GM12878 (cell line): Measurements from ENCODE around the gene HMCN2.

ENCODE experiments used
- CTCF ChIP-seq, 3 experiments: IDR thresholded peaks in 2 of 3; conservative IDR thresholded peaks in 1 of 3; 2 replicates each; pipeline ENCODE4 v1.5.1; 2011; ENCODE audit warnings: low read depth in 3 of 3, low read length in 3 of 3, mild to moderate bottlenecking in 3 of 3, control low read depth in 2 of 3, moderate library complexity in 2 of 3, inconsistent platforms in 1 of 3, mixed read lengths in 1 of 3; ENCODE audit not compliant: control insufficient read depth in 2 of 3, insufficient read depth in 1 of 3; ENCODE audit errors: extremely low read depth in 1 of 3
- DPF2 ChIP-seq: fragments of 450-650 bp; IDR thresholded peaks from 2 replicates; pipeline ENCODE4 v1.6.1; 2017; ENCODE audit warnings: mild to moderate bottlenecking
- EP300 ChIP-seq, 2 experiments: fragments of 150-350 bp in 1 of 2; IDR thresholded peaks; 2 replicates each; pipeline ENCODE4 v1.6.1; 2011 to 2012; ENCODE audit warnings: low read depth in 2 of 2, low read length in 2 of 2, borderline replicate concordance in 1 of 2, improper control_type of control experiment in 1 of 2, inconsistent platforms in 1 of 2; ENCODE audit not compliant: control insufficient read depth in 1 of 2
- EZH2 ChIP-seq: IDR thresholded peaks from 2 replicates; pipeline ENCODE4 v1.6.1; 2012; ENCODE audit warnings: low read depth, mild to moderate bottlenecking, control low read depth, inconsistent platforms, low read length, borderline replicate concordance; ENCODE audit not compliant: control insufficient read depth
- TCF3 ChIP-seq: IDR thresholded peaks from 2 replicates; pipeline ENCODE4 v1.6.1; 2012; ENCODE audit warnings: low read depth, mild to moderate bottlenecking, low read length, borderline replicate concordance; ENCODE audit not compliant: insufficient read depth
- TF ChIP-seq, protein P1 (sequence below): IDR thresholded peaks from 2 replicates; pipeline ENCODE4 v1.6.1; 2012; ENCODE audit warnings: low read depth, low read length, improper control_type of control experiment
- TF ChIP-seq, protein P2 (sequence below): IDR thresholded peaks from 2 replicates; pipeline ENCODE4 v1.6.1; 2012; ENCODE audit warnings: low read depth, low read length, improper control_type of control experiment

DNA sequence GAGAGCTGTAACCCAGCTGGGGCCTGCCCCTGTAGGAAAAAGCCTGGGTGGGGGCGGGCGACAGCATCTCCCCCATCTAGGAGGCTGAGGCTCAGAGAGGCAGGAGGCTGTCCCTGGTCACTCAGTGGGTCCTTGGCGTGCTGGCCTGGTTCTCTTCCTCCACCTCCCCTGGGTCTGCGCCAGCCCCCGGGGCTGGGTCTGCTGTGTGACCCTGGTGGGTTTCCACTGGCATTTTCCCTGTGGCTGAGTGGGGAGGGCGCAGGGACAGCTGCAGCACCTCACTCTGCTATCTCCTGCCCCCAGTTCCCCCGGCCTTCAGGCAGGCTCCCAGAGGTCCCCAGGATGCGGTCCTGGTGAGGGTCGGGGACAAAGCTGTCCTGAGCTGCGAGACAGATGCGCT lies 119.7 kb downstream of the HMCN2 start:
- TF ChIP-seq, protein P1, sequence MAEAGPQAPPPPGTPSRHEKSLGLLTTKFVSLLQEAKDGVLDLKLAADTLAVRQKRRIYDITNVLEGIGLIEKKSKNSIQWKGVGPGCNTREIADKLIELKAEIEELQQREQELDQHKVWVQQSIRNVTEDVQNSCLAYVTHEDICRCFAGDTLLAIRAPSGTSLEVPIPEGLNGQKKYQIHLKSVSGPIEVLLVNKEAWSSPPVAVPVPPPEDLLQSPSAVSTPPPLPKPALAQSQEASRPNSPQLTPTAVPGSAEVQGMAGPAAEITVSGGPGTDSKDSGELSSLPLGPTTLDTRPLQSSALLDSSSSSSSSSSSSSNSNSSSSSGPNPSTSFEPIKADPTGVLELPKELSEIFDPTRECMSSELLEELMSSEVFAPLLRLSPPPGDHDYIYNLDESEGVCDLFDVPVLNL: no peak
- TF ChIP-seq CTCF (IDR thresholded peaks at IDR 0.05 in 2 of 3, conservative IDR thresholded peaks at IDR 0.05 in 1 of 3; ENCODE audit: control insufficient read depth in 2 of 3, extremely low read depth in 1 of 3, insufficient read depth in 1 of 3, low read depth in 3 of 3, low read length in 3 of 3): no peak
- TF ChIP-seq EZH2: no peak
- TF ChIP-seq, protein P2, sequence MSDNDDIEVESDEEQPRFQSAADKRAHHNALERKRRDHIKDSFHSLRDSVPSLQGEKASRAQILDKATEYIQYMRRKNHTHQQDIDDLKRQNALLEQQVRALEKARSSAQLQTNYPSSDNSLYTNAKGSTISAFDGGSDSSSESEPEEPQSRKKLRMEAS: no peak
- TF ChIP-seq EP300 (IDR thresholded peaks at IDR 0.05; ENCODE audit: borderline replicate concordance in 1 of 2, control insufficient read depth in 1 of 2, low read depth in 2 of 2, low read length in 2 of 2): no peak
- no peak for TF ChIP-seq DPF2
- no peak for TF ChIP-seq TCF3
